Prostate gland (tissue), 2 donors: ENCODE data around the gene SPARC.

Experiments used
- POLR2AphosphoS5 ChIP-seq: sonication (generic); formaldehyde crosslinking; IDR thresholded peaks from one replicate; pipeline ENCODE4 v1.6.1; 2017; ENCODE audit warnings: antibody characterized with exemption
- TF ChIP-seq, protein P1 (sequence below), 4 experiments: fragments of 200-600 bp in 2 of 4; fragments of 450-650 bp in 2 of 4; sonication (generic) in 2 of 4; IDR thresholded peaks; 1 replicate in 3 of 4; 2 replicates in 1 of 4; pipeline ENCODE4 v1.5.1; 2016 to 2019; ENCODE audit warnings: antibody characterized with exemption in 4 of 4, mild to moderate bottlenecking in 2 of 4, moderate library complexity in 2 of 4

DNA sequence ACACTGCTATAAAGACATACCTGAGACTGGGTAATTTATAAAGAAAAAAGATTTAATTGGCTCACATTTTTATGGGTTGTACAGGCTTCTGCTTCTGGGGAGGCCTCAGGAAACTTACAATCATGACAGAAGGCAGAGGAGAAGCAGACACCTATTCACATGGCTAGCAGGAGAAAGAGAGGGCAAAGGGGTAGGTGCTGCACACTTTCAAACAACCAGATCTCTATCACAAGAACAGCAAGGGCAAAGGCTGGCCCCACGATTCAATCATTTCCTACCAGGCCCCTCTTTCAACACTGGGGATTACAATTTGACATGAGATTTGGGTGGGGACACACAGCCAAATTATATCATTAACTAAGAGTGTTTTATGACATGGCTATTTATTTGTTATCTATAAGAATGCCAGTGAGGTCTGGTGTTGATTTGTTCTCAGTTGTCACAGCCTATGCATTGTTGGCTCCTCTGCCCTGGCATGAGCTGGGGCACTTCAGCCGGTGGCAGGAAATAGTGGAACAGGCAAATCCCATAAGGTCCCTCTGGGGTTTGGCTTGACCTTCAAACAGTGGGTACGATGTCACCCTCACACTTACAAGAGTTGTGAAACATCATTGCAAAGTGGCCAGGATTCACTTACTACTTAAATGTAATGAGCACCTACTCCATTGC, 44.1 kb downstream of the SPARC start:
- TF ChIP-seq, protein P1, sequence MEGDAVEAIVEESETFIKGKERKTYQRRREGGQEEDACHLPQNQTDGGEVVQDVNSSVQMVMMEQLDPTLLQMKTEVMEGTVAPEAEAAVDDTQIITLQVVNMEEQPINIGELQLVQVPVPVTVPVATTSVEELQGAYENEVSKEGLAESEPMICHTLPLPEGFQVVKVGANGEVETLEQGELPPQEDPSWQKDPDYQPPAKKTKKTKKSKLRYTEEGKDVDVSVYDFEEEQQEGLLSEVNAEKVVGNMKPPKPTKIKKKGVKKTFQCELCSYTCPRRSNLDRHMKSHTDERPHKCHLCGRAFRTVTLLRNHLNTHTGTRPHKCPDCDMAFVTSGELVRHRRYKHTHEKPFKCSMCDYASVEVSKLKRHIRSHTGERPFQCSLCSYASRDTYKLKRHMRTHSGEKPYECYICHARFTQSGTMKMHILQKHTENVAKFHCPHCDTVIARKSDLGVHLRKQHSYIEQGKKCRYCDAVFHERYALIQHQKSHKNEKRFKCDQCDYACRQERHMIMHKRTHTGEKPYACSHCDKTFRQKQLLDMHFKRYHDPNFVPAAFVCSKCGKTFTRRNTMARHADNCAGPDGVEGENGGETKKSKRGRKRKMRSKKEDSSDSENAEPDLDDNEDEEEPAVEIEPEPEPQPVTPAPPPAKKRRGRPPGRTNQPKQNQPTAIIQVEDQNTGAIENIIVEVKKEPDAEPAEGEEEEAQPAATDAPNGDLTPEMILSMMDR (IDR thresholded peaks at IDR 0.05) = no peak
- TF ChIP-seq POLR2AphosphoS5 = no peak
